AG09309 (cell line): ENCODE measurements around the gene ZCWPW1.
A peak's percentile ranks its signal among the peaks of the same experiment; 100 is the strongest.

Source experiments
- DNase-seq: peaks from one replicate; pipeline ENCODE4 v3.0.0-alpha.2; 2010; ENCODE audit warnings: low read depth
- H3K4me3 ChIP-seq: 2 replicates; pipeline ENCODE4 v1.5.1; 2011; ENCODE audit warnings: mild to moderate bottlenecking, low read depth, low read length, moderate library complexity; ENCODE audit not compliant: control insufficient read depth
- CTCF ChIP-seq: IDR thresholded peaks from 2 replicates; pipeline ENCODE4 v1.5.1; 2011; ENCODE audit warnings: mild to moderate bottlenecking, low read depth, low read length, inconsistent platforms; ENCODE audit not compliant: insufficient read depth, control insufficient read depth; ENCODE audit errors: missing control alignments

ZCWPW1 gene

GRCh38 chr7:100466653-100467605, 38.4 kb upstream of the ZCWPW1 start:
- no peak for DNase-seq
- TF ChIP-seq CTCF: no peak
- H3K4me3 ChIP-seq: no peak overlapping the region

GRCh38 chr7:100465702-100466311, 37.3 kb upstream of the ZCWPW1 start:
- TF ChIP-seq CTCF: peak; percentile 82
- DNase-seq: no peak
- H3K4me3 ChIP-seq: no peak overlapping the region

GRCh38 chr7:100465299-100465698, 36.8 kb upstream of the ZCWPW1 start:
- TF ChIP-seq CTCF: no peak
- DNase-seq: no peak
- no peak overlapping the region for H3K4me3 ChIP-seq

GRCh38 chr7:100464791-100465190, 36.3 kb upstream of the ZCWPW1 start:
- no peak for DNase-seq
- H3K4me3 ChIP-seq: no peak overlapping the region
- TF ChIP-seq CTCF: no peak

GRCh38 chr7:100464210-100464660, 35.7 kb upstream of the ZCWPW1 start, which contains the start of gene SPACDR:
TSS of gene SPACDR (minus strand) at chr7:100464260. CDS start at chr7:100464025, 235 bp downstream.
- no peak for DNase-seq
- no peak for TF ChIP-seq CTCF
- no peak within 1 kb of the TSS for H3K4me3 ChIP-seq

GRCh38 chr7:100457033-100457432, 28.5 kb upstream of the ZCWPW1 start:
- TF ChIP-seq CTCF: no peak

More at GRCh38 chr7:100457033-100457432, 28.5 kb upstream of the ZCWPW1 start:
- no peak for DNase-seq
- H3K4me3 ChIP-seq: no peak overlapping the region
